Measurements from ENCODE around the gene MAGEB1. TPM values are rescaled to one million over a fixed set of nuclear protein-coding genes. Genes with fewer than 3 reads are reported as not detected.

The MAGEB1 gene
- total and polyA plus RNA-seq, 11 donors: not detected

GRCh38 chrX:30283456-30284200, 36.7 kb downstream of the MAGEB1 start:
- no peaks in the 10 kb centered on the region for H3K9me3 ChIP-seq
- ATAC-seq (no peak), DNase-seq (no peak)
- TF ChIP-seq CTCF (IDR thresholded peaks at IDR 0.05): no peak
- no peak for TF ChIP-seq POLR2A (IDR thresholded peaks at IDR 0.05)
- no peaks in the 10 kb centered on the region for H3K36me3 ChIP-seq
- 54 to 80% (median 72%) methylated on average over 3 of the region's 3 CpGs for WGBS, 4 donors
- H3K4me1 ChIP-seq: no peaks in the 10 kb centered on the region
- H3K27ac ChIP-seq: no peak overlapping the region
- H3K4me3 ChIP-seq: no peak overlapping the region
- intact Hi-C loops (cut with DNase I): no loop called here
- H3K27me3 ChIP-seq: peaks cover 0 to 6% (median 0%) of the 10 kb centered on the region in 9 donors

DNA sequence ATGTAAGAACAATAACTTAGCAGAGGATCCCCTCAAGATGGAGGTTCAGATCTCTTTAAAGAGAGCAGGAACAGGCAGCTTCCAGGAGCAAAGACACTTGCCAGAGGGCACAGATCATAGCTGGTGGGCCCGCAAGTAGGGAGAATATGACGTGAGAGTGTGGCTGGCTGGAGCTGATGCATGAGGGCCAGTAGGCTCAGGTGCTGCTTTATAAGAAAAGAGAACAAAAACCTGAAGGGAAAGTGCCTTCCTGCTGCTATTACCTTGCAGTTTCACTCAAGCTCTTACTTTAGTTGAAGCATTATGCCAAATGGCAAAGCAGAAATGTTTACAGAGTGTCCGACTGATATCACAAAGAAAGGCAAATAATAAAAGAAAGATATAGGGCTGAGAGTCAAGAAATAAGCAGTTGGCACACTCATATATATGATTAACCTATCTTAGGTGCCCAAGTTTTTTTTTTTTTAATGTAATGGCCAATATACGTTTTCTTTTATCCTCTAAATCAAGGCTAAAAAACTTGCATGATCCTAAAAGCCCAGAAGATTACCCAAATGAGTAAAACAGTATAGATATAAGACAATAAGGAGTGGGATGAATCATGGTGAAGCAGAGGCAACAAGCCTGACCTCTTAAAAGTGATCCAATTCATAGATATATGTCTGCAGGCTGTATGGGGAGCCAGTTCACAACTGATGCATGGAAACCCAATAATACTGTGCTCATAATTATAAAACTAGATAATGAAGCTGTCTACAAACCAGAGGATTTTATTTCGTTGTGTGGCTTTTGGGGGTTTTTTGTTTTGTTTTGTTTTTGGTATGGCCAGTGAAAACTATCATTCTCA, 49.7 kb downstream of the MAGEB1 start:
- ATAC-seq (no peak), DNase-seq (no peak)
- H3K27me3 ChIP-seq: peaks cover 0 to 10% (median 0%) of the 10 kb centered on the region in 9 donors
- no peaks in the 10 kb centered on the region for H3K36me3 ChIP-seq
- no peaks in the 10 kb centered on the region for H3K9me3 ChIP-seq
- intact Hi-C loops (cut with DNase I): no loop called here
- 48 to 75% (median 62%) methylated on average over 5 of the region's 5 CpGs for WGBS, 4 donors
- no peak overlapping the region for H3K4me3 ChIP-seq
- no peak overlapping the region for H3K27ac ChIP-seq
- H3K4me1 ChIP-seq: no peaks in the 10 kb centered on the region
- no peak for TF ChIP-seq CTCF (IDR thresholded peaks at IDR 0.05)

GRCh38 chrX:30301208-30301607, 54.3 kb downstream of the MAGEB1 start:
- intact Hi-C loops (cut with DNase I): no loop called here
- no peak for DNase-seq
- TF ChIP-seq POLR2A (IDR thresholded peaks at IDR 0.05): no peak
- no peak for TF ChIP-seq CTCF (IDR thresholded peaks at IDR 0.05)
- H3K27ac ChIP-seq: no peak overlapping the region
- ATAC-seq: no peak
- no peaks in the 10 kb centered on the region for H3K9me3 ChIP-seq
- no peak overlapping the region for H3K4me3 ChIP-seq
- no peaks in the 10 kb centered on the region for H3K36me3 ChIP-seq
- no peaks in the 10 kb centered on the region for H3K4me1 ChIP-seq
- peaks cover 0 to 9% (median 0%) of the 10 kb centered on the region in 9 donors for H3K27me3 ChIP-seq

Other genes with a start within 250 kb of the MAGEB1 start
- gene MAGEB2, start 31.6 kb upstream of the MAGEB1 start, total RNA-seq: not detected
- gene MAGEB2, start 31.6 kb upstream of the MAGEB1 start, polyA plus RNA-seq: not detected
- gene MAGEB3, start 16.5 kb upstream of the MAGEB1 start, total RNA-seq: not detected
- gene MAGEB3, start 16.5 kb upstream of the MAGEB1 start, polyA plus RNA-seq: not detected
- gene MAGEB4, start 5.1 kb upstream of the MAGEB1 start, total RNA-seq: not detected
- gene MAGEB4, start 5.1 kb upstream of the MAGEB1 start, polyA plus RNA-seq: not detected
- not detected for gene NR0B1, start 62.2 kb downstream of the MAGEB1 start, total RNA-seq
- gene NR0B1, start 62.2 kb downstream of the MAGEB1 start, polyA plus RNA-seq: under 1 TPM in 1 of 2 donors, not detected in 1; 0.11 TPM